GDM1 (cell line): ENCODE measurements around the gene ARL17B.
"Not testable (repeated sequence)": the region's sequence is repeated elsewhere in the genome, so short reads cannot be mapped to it uniquely, and the experiment has no call there.

ENCODE experiments used
- DNase-seq: peaks from one replicate; lab custom pipeline; 2025; lab: John Stamatoyannopoulos, UW

ARL17B gene

DNA sequence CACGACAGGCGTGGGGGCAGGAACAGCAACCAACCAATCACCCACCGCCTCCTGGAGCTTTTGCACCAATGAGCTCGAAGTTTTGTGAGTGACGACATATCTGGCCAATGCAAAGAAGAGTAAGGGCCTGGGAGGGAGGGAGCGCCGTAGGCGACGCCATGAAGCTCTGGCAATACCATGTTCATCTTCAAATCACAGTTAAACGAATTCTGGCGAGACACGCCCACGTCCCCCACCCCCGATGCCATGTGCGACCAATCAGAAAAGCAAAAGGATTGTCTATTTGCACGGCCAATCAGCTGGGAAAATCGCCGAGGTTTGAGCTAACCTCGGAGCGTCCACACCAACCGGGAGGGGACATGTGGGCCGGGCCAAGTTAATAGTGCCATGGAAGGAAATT lies at the start of gene ARL17B:
TSS of gene ARL17B (minus strand) at position 12 of the 400 bp plus-strand sequence. CDS start 3,369 bp downstream, outside the sequence.
- not testable (repeated sequence) for DNase-seq

DNA sequence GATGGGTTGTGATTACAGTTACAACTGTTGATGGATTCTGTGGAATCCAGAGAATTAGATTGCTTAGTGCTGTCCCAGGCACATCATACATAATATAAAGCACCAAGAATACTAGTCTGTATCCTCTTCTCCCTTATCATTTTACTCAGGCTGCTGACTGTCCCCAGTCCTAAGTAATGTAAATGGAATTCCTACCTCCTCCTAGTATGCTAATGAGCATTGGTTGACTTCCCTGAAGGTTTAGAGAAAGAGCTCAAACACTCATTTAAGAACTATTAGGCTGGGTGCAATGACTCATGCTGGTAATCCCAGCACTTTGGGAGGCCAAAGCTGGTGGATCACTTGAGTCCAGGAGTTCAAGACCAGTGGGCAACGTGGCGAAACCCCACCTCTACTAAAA lies 48.3 kb upstream of the ARL17B start:
- DNase-seq: not testable (repeated sequence)

DNA sequence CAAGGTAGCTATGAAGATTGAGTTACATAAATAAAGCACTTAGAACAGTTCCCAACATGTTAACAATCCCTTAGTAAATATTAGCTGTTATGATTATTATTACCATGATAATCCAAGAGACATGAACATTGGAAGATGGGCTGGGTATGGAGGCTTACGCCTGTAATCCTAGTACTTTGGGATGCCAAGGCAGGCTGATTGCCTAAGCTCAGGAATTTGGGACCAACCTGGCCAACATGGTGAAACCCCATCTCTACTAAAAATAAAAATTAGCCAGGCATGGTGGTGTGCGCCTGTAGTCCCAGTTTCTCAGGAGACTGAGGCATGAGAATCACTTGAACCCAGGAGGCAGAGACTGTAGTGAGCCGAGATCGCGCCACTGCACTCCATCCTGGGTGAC lies 45.6 kb upstream of the ARL17B start:
- DNase-seq: not testable (repeated sequence)

DNA sequence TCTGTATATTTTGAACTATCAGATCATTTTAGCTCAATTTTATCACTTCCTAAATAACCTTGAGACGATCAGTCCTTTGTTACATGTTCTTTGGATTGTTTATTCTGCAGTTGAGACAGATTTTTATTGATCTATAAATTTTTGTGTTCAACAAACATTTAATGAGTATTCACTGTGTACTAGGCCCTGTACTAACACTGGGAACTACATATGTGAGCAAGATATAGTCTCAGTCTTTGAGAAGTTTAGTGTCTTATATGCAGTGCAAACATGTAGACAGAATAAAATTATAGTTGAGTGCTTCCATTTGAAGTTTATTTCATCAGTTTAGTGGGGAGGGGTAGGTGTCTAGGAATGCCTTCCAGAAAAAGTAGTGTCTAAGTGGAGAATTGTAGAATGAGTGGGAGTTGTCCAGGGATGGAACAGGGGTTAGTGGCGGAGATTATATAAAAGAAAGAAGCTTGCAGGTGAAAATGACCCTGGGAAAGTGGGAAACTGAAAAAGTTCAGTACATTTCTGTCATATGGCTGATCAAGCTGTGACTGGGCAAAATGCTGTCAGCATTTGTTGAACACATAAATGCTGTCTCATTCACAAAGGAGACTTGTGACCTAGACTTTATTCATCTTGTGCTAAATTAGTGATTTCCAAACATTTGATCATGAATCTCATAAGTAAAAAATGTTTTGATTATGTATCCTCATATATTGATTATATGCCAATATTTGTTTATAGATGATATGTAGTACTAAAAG lies 39.6 kb upstream of the ARL17B start:
- DNase-seq: not testable (repeated sequence)

DNA sequence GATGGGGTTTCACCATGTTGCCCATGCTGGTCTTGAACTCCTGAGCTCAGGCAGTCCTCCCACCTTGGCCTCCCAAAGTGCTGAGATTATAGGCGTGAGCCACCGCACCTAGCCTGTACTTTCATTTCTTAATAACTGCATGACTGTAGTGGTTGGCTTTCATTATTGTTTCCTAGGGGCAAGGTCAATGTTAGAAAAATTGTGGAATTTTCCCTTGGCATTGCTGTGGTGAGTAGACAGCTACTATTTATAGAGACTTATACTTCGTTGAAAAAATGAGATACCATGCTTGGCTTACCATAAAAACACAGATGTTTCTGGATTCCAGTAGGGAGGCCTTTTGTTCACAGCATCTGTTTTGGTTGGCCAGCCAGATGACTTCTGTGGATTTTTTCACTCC lies 39.0 kb upstream of the ARL17B start:
- DNase-seq: not testable (repeated sequence)

DNA sequence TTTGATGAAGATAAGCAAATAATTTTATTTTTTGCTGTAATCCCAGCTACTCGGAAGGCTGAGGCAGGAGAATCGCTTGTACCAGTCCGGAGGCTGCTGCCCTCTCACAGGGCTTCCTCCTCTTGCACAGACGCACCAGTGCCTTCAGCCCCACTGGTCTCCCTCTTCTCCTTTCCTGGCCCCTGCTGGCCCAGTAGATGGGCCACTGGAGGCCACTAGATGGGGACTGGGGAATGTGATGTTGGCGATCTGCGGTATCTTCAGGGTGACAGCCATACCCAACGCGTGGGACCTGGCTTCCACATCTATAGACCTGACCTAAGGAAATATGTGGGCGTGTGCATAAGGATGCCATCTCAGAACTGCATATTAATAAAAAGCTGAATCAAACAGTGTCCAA lies 38.4 kb upstream of the ARL17B start:
- DNase-seq: not testable (repeated sequence)

DNA sequence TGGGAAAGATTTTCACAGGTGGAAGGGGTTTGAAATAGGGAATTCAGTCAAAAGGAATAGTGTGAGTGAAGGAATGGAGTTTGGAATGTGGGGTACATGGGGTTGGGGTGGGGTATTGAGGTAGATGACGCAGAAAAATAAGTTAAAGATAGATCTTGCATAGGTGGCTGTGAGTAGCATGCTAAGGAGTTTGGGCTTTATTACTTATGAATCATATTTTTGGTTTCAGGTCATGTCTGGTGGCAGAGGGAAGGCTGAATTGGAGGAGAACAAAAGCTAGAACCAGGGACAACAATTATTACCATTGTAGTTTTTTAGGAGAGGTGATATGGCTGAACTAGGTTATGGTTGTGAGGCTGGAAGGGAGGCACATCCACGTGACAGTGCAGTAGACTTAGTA lies 34.7 kb upstream of the ARL17B start:
- DNase-seq: not testable (repeated sequence)

DNA sequence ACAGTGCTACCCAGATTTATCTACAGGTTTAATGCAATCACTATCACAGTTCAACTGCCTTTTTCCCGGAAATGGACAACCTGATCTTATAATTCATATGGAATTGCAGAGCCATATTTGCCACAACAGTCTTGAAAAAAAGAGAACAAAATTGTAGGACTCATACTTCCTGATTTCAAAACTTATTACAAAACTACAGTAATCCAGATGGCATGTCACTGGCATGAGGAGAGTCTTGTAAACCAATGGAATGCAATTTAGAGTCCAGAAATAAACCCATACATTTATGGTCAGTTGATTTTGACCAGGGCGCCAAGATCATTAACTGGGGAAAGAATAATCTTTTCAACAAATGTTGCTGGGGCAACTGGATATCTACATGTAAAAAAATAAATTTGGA lies 32.1 kb upstream of the ARL17B start:
- DNase-seq: not testable (repeated sequence)

DNA sequence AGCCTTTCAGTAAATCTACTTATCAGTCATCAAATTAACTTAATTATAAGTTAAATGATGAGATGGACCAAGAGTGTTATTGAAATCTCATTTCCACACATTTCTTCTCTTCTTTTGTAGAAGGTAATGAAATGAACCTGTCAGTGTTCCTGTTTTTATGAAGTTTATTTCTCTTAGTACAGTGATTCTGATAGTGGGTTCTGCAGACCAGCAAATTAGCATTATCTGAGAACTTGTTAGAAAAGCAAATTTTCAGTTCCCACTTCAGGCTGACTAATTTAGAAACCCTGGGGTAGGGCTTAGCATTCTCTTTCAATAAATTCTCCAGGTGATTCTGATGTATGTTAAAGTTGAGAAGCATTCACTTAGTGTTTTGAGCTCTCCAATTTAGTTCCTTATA lies 23.9 kb upstream of the ARL17B start:
- DNase-seq: not testable (repeated sequence)

DNA sequence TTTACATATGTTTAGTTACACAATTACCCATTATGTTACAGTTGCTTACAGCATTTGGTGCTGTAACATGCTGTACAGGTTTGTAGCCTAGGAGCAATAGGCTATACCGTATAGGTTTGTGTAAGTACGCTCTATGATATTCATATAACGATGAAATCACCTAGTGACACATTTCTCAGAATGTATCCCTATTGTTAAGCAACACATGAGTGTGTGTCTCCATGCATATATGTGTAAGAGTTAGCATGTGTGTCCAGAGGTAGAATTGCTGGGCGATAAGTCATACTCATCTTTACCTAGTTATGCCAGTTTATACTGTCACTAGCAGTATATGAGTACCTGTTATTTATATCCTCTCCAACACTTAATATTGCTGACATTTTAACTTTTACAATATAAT lies 21.6 kb upstream of the ARL17B start:
- not testable (repeated sequence) for DNase-seq

DNA sequence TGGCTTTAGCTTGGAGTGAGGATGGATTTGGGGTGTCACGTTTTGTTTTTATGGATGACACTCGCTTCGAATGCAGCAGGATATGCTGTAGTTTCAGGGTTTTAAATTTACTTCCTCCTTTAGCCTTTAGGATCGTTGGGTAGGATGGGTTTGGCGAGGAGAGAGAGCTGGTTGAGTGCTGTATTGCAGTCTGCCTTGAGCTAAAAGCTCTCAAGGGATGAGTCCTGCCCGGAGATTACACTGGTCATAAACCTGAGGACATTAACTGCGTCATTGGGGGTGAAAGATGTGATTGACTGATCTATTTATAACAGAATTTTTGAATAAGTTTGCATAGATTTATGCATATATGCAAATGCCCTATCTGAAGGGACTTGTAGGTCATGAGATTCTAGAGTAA lies 11.9 kb upstream of the ARL17B start:
- DNase-seq: not testable (repeated sequence)

DNA sequence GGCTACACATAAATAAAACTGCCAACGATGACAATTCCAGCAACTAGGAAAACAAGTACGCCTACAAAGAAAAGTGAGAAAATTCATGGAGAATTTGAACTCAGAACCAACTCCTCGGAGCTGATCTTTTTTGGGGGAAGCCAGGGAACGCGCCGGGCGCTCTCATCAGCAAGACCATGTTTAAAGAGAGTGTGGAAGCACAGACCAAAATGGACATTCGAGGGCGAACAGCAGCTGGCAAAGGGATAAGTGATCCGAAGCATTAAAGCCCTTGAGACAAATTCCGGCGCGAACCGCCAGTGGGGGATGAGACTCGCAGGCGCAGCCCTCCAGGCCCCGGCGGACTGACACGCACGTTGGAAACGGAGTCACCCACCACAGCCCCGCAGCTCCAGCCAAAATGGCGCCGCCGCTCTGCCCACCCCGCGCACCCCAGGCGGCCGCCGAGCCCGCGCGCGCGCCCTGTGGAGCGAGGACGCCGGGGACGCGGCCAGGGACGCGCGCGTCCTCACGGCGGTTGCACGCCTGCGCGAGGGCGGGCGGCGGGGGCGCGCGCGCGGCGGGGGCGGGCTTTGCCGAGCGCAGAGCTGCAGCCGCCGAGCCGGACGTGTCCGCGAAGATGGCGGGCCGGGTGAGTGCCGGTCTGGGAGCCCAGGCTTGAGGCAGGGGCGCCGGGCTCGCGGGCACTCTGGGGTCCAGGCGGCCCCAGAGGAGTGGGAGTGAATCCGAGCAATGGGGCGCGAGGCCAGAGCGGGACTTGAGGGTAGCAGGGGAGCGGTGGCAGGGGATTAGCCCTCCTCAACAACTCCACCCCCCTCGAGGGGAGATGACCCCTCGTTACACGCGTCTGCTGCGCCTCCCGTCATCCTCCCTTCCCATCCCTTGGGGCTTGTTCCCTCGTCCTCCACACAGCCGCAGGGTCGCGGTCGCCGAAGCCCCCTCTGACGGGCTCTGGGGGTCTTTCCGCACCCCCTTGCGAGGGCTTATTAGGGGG lies 11.0 kb upstream of the ARL17B start:
- not testable (repeated sequence) for DNase-seq

DNA sequence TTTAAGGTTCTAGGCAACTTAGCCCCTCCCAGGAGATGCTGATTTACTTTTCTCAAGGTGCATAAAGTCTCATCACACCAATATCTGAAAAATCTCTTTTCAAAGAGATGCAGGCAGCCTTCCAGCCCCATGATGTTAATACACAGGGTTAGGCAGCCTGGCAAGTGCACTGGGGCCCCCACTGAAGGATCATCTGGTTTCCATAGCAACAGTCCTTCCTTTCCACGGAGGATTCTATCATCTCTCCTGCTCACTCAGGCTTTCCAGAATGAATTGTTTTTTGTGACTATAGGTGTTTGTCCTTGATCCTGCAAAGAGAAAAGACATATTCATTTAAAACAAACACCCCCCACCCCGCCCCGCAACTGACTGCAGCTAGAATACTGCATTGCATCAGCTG lies 6.0 kb upstream of the ARL17B start:
- DNase-seq: not testable (repeated sequence)

DNA sequence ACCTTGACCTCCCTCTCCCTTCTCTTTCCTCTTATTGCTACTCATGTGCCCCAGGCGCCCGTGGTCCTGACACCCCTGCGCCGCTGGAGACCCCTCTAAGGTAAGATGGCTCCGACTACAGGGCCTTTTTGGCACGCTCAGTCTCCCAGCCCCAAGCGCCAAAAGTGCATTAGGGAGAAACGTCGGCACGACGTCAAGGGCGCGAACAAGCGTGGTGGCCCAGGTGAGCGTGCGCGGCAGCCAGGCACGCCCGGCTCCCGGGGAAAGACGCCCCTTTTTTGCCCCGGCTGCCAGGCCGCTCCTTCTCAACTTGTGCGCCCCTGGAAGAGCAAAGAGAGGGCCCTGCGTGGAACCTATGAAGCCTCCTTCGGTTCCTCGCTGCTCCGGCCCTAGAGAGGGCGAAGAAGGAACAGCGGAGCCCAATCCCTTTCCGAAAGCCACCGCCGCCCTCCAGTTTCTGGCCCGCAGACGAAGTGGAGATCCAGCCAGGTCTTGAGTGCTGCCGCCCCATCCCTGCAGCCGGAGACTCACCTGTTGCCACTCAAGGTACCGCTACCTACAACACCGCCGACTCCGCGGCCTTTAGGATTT lies 326 bp downstream of the ARL17B start:
- not testable (repeated sequence) for DNase-seq

DNA sequence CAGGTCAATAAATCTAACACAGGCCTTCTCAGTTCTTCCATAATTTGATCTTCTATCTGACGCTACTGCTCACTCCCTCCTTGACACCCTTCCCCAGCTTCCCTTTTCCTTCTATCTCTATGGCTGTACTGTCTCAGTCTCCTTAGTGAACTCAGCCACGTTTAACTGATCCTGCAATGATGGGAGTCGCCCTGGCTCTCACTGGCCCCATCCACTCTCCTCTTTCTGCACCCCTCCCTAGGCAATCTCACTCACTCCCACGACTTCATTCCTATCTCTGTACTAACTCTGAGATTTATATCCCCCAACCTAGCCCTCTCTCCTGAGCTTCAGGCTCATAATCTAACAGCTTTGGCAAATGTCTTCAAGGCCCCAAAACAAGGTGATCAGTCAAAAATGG lies 7.7 kb downstream of the ARL17B start:
- not testable (repeated sequence) for DNase-seq

DNA sequence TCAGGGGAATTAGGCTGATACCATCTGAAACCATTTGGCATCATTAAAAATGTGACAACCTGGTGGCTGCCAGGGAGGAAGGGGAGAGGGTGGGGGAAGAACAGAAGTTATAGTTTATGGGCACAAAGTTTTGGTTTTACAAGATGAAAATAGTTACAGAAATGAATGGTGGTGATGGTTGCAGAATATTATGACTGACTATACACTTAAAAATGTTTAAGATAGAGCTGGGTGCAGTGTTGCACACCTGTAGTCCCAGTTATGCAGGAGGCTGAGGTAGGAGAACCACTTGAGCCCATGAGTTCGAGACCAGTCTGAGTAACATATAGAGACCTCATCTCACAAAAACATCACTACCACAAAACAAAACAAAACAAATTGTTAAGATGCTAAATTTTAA lies 12.5 kb downstream of the ARL17B start:
- DNase-seq: not testable (repeated sequence)

DNA sequence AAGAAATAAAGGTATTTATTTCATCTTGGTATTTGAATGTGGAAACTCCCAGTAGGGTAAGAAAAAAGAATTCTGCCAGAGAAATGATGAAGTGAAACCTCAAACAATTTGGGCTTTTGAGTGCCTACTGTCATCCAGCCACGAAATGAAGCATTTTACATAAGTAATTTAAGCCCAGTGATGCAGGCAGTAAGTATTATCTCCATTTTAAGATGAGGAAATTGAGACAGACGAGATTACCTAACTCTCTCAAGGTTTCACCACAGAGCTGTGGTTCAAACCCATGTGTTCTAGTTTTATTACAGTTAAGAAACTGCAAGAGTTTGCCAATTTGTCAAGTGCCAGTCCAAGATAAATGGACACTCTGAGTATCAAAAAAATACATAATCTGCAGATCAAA lies 13.2 kb downstream of the ARL17B start:
- DNase-seq: not testable (repeated sequence)

DNA sequence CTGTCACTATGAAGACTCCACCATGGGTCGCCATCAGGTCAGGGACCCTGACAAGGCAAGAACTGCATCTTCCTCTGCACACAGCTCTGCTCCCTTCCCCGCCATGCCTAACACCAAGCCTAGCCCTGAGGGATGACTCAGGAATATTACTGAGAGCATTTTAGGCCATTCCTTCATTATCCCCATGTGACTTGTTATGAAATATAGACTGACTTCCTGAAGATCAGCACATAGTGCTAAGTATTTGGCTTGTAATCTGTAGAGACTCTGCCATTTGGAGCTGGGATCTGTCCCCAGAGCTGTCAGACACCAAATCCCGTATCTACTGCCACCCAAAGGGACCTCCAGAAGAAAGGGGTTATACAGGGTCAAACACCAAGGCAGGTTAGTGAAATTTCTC lies 19.4 kb downstream of the ARL17B start:
- not testable (repeated sequence) for DNase-seq

DNA sequence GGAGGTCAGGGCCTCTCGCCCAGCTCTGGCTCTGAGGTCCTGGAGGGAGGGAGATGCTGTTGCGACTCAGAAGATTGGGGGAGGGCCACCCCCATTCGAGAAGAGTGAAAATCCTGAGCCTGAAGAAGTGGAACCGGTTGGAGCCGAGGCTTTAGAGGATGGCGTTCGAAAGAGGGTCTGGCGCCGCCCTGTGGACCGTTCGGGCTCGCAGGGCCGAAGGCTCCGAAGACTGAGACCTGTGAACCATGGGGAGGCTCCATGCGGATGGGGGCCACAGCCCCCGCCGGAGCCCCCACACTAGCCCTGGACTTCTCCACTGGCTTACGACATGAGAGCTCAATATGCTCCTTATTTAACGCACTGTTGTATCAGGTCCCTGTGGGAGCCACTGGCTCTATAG lies 20.3 kb downstream of the ARL17B start:
- DNase-seq: not testable (repeated sequence)

DNA sequence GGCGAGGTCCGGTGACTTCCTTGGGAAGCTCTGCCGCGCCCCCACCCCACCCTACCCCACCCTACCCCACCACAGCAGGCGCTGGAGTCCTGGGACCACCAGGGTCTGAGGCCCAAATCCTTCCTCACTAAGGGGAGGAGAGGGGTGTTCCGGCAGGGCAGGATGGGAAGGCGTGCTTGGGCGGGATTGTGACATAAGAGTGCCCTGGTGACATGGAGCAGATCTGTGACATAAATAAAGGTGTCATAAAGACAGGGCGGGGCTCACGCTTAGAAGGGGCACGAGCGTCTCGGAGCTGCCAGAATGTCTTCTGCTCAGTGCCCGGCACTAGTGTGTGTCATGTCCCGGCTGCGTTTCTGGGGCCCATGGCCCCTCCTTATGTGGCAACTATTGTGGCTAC lies 66.7 kb downstream of the ARL17B start, which contains the start of gene LRRC37A:
TSS of gene LRRC37A (plus strand) at position 301 of the 400 bp plus-strand sequence. CDS start at position 304, 3 bp downstream.
- not testable (repeated sequence) for DNase-seq

DNA sequence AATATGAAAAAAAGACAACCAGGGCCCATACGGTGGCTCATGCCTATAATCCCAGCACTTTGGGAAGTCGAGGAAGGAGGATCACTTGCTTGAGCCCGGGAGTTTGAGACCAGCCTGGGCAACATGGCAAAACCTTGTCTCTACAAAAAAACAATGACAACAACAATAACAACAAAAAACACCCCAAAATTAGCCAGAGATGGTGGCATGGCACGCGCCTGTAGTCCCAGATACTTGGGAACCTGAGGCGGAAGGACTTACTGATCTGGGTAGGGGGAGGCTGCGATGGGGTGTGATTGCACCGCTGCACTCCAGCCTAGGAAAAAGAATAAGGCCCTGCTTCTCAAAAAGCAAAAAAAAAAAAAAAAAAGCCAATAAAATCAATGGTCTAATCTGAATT lies 69.9 kb downstream of the ARL17B start:
- not testable (repeated sequence) for DNase-seq

DNA sequence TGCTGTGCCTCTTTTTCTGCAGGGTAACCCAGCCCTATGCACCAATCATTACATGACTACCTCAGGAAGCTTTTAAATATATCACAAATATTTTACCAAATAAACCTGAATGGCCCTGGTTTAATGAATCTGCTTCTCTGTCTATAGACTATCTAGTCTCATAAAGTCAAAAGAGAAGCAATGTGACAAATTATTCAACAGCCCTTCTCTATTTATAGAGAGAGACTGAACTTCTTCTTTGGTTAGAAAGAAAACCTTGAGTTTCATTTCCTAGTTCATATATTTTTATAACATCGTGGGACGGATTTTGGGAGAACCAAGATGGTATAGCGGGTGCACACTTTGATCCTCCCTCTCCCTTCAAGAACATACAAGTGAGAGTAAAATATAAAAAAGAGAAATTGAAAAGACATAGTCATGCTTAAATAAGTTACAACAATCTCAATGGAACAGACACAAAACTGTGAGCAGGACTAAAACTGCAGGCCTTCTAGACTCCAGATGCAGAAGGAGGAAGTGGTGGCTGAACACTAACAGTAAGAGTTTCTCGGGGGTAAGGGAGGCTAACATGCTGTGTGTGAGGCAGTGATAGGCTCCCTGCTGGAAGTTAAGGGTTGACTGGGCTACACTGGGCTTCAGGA lies 70.5 kb downstream of the ARL17B start:
- peak; percentile 71 for DNase-seq
